Measurements from ENCODE around the gene UROC1.

DNA sequence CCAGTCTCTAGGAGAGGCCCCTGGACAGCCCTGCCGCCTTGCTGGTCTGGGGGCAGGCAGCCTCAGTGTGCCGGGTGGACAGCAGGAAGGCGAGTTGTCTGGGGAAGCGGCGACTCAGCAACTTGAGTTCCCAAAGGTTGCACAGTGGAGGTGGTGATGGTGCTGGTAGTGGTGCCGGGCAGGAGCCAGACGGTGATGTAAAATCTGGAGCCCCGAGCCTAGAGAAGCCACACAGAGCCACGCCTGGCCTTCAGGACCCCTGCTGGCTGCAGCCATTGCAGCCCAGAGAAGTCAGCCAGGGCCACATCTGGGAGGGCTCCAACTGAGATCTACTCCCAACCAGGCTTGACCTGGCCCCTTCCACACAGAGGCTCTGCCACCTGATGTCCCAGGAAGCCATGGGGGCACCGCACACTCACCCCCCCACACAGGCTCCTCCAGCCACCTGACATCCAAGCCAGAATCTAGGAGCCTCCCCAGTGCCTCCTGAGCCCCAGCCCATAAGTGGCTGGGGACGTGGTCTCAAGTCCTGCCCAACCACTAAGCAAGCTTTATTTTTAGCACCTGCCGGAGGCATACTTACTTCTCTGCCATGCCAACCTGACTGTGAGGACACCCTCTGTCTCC is 32.4 kb upstream of the UROC1 start:
- TF ChIP-seq, protein P1, sequence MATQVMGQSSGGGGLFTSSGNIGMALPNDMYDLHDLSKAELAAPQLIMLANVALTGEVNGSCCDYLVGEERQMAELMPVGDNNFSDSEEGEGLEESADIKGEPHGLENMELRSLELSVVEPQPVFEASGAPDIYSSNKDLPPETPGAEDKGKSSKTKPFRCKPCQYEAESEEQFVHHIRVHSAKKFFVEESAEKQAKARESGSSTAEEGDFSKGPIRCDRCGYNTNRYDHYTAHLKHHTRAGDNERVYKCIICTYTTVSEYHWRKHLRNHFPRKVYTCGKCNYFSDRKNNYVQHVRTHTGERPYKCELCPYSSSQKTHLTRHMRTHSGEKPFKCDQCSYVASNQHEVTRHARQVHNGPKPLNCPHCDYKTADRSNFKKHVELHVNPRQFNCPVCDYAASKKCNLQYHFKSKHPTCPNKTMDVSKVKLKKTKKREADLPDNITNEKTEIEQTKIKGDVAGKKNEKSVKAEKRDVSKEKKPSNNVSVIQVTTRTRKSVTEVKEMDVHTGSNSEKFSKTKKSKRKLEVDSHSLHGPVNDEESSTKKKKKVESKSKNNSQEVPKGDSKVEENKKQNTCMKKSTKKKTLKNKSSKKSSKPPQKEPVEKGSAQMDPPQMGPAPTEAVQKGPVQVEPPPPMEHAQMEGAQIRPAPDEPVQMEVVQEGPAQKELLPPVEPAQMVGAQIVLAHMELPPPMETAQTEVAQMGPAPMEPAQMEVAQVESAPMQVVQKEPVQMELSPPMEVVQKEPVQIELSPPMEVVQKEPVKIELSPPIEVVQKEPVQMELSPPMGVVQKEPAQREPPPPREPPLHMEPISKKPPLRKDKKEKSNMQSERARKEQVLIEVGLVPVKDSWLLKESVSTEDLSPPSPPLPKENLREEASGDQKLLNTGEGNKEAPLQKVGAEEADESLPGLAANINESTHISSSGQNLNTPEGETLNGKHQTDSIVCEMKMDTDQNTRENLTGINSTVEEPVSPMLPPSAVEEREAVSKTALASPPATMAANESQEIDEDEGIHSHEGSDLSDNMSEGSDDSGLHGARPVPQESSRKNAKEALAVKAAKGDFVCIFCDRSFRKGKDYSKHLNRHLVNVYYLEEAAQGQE (IDR thresholded peaks at IDR 0.05; ENCODE audit: low read depth): no peak
- TF ChIP-seq EP300 (IDR thresholded peaks at IDR 0.05; ENCODE audit: borderline replicate concordance): no peak

All from Ishikawa (cell line).